Measurements from ENCODE around the gene ZEB2.

Gene ZEB2

DNA sequence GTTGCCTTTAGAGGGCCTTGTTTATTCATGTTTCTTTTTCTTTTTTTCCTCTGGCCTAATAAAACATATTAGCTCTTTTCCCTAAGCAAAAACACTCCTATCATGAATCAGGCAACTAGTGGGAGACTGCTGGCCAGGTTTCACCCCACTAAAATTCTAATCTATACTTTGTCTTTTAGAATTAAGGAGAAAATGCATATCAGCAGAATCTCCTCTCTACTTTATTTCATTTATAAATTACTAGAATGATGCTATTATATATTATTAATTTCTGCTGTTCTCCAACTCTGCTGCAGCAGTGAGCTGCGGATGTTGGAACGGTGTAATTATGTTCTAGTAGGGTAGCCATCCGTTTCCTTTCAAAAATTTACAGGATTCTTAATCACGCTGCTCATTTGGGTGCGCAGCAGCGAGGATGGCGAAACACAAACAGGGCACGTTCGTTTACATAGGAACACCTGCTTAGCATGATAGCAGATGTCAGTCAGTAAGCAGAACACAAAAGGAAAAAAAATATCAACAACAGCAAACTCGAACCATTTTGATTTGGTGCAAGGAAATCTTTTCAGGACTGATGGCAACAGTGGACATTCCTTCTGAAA lies 30.5 kb downstream of the ZEB2 start:
- H3K4me1 ChIP-seq (ENCODE audit: control insufficient read depth, low read length), result no peaks in the 10 kb centered on the region
- H4K20me1 ChIP-seq (ENCODE audit: control insufficient read depth, insufficient read depth, low read depth, low read length), result no peaks in the 10 kb centered on the region
- H3K27ac ChIP-seq (ENCODE audit: low read depth, low read length), result no peak overlapping the region
- H3K79me2 ChIP-seq (ENCODE audit: control insufficient read depth, low read length), result no peaks in the 10 kb centered on the region
- H3K4me3 ChIP-seq (ENCODE audit: low read length), result no peak overlapping the region
- no peaks in the 10 kb centered on the region for H3K9me3 ChIP-seq (ENCODE audit: control insufficient read depth, insufficient read depth, low read length)
- TF ChIP-seq EZH2phosphoT487 (IDR thresholded peaks at IDR 0.05; ENCODE audit: borderline replicate concordance, low read length), result no peak
- TF ChIP-seq, protein P1, sequence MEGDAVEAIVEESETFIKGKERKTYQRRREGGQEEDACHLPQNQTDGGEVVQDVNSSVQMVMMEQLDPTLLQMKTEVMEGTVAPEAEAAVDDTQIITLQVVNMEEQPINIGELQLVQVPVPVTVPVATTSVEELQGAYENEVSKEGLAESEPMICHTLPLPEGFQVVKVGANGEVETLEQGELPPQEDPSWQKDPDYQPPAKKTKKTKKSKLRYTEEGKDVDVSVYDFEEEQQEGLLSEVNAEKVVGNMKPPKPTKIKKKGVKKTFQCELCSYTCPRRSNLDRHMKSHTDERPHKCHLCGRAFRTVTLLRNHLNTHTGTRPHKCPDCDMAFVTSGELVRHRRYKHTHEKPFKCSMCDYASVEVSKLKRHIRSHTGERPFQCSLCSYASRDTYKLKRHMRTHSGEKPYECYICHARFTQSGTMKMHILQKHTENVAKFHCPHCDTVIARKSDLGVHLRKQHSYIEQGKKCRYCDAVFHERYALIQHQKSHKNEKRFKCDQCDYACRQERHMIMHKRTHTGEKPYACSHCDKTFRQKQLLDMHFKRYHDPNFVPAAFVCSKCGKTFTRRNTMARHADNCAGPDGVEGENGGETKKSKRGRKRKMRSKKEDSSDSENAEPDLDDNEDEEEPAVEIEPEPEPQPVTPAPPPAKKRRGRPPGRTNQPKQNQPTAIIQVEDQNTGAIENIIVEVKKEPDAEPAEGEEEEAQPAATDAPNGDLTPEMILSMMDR (IDR thresholded peaks at IDR 0.05; ENCODE audit: low read depth, low read length, poor library complexity, severe bottlenecking), result no peak
- H3K9me2 ChIP-seq (replicated peaks; ENCODE audit: control insufficient read depth, low read length), result no peaks in the 10 kb centered on the region
- H3K36me3 ChIP-seq (ENCODE audit: control insufficient read depth, low read length), result no peaks in the 10 kb centered on the region
- no peak overlapping the region for H3K4me2 ChIP-seq (ENCODE audit: low read length)
- H3F3A ChIP-seq (ENCODE audit: control insufficient read depth, insufficient read depth), result no peaks in the 10 kb centered on the region
- no peaks in the 10 kb centered on the region for H3K27me3 ChIP-seq (ENCODE audit: control insufficient read depth, low read length)

DNA sequence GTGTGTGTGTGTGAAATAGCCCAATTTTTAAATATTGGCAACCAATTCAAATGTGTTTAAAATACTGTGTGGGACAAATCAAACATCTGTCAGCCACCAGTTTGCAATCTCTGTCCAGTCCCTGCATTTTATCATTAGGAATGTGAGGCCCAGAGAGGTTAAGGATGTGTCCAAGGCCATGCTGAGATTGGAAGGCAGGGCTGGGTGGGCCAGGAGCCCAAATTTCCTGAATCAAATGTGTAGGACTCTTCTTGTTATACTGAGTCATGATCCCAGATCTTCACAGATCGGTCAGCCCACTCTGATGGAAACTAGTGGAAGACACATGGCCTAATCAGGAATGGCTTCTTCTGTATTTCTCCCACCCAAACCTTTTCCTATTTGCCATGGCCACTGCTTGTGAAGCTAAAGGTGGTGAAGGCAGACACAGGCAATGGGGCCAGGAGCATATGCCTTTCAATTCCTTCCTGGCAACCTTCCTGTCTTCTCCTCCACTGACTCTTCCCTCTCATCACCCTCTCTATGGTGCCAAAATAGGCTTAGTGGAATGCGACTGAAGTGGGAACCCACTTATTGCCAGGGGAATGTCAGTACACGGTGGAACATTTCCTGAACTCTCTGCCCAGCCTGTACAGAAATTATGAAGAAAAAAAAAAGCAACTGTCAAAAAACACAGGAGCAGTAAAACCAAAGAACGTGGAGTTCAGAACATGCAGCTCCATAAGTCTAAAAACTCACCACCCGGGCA lies 35.5 kb downstream of the ZEB2 start:
- Histone ChIP-seq H3K36me3 (ENCODE audit: control insufficient read depth, low read length) (no peaks in the 10 kb centered on the region), H3K79me2 (ENCODE audit: control insufficient read depth, low read length) (no peaks in the 10 kb centered on the region), H3F3A (ENCODE audit: control insufficient read depth, insufficient read depth) (no peaks in the 10 kb centered on the region), H3K4me1 (ENCODE audit: control insufficient read depth, low read length) (peaks cover 4% of the 10 kb centered on the region; the same call in 1 of the 2 replicates), H4K20me1 (ENCODE audit: control insufficient read depth, insufficient read depth, low read depth, low read length) (no peaks in the 10 kb centered on the region), H3K27me3 (ENCODE audit: control insufficient read depth, low read length) (no peaks in the 10 kb centered on the region), H3K9me2 (replicated peaks; ENCODE audit: control insufficient read depth, low read length) (no peaks in the 10 kb centered on the region), H3K4me2 (ENCODE audit: low read length) (no peak overlapping the region), H3K9me3 (ENCODE audit: control insufficient read depth, insufficient read depth, low read length) (no peaks in the 10 kb centered on the region), H3K27ac (ENCODE audit: low read depth, low read length) (no peak overlapping the region), H3K4me3 (ENCODE audit: low read length) (no peak overlapping the region)
- TF ChIP-seq, protein P1 (IDR thresholded peaks at IDR 0.05; ENCODE audit: low read depth, low read length, poor library complexity, severe bottlenecking), result no peak
- TF ChIP-seq EZH2phosphoT487 (IDR thresholded peaks at IDR 0.05; ENCODE audit: borderline replicate concordance, low read length), result no peak

DNA sequence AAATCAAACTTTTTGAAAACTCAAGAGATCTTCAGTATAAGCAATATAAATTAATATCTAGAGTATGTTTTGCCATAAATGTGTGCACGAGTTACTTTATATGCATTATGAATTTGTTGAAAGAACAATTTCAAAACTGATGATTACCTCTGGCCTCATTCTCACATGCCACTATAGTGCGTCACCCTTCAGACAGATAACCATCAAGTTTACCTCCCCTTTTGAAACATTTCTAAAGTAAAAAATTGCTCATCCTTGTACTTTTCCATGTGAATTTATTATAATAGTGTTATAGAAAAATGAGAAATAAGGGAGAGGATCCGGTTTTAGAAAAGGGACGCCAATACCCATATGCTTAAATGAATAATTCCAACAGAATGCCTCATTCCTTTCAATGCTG lies 38.3 kb downstream of the ZEB2 start:
- Histone ChIP-seq H3K36me3 (ENCODE audit: control insufficient read depth, low read length) (no peaks in the 10 kb centered on the region), H3K27ac (ENCODE audit: low read depth, low read length) (no peak overlapping the region), H3K9me2 (replicated peaks; ENCODE audit: control insufficient read depth, low read length) (no peaks in the 10 kb centered on the region), H3K4me2 (ENCODE audit: low read length) (no peak overlapping the region), H3K4me1 (ENCODE audit: control insufficient read depth, low read length) (peaks cover 9% of the 10 kb centered on the region), H3K9me3 (ENCODE audit: control insufficient read depth, insufficient read depth, low read length) (no peaks in the 10 kb centered on the region), H4K20me1 (ENCODE audit: control insufficient read depth, insufficient read depth, low read depth, low read length) (no peaks in the 10 kb centered on the region), H3F3A (ENCODE audit: control insufficient read depth, insufficient read depth) (no peaks in the 10 kb centered on the region), H3K4me3 (ENCODE audit: low read length) (no peak overlapping the region), H3K27me3 (ENCODE audit: control insufficient read depth, low read length) (no peaks in the 10 kb centered on the region), H3K79me2 (ENCODE audit: control insufficient read depth, low read length) (no peaks in the 10 kb centered on the region)
- TF ChIP-seq, protein P1 (IDR thresholded peaks at IDR 0.05; ENCODE audit: low read depth, low read length, poor library complexity, severe bottlenecking), result no peak
- TF ChIP-seq EZH2phosphoT487 (IDR thresholded peaks at IDR 0.05; ENCODE audit: borderline replicate concordance, low read length), result no peak
